ENCODE data around the gene BTG2.

- TF ChIP-seq CTCF (IDR thresholded peaks at IDR 0.05; ENCODE audit: low read length) (no peak), EZH2phosphoT487 (IDR thresholded peaks at IDR 0.05; ENCODE audit: low read length) (no peak), EZH2 (optimal IDR thresholded peaks at IDR 0.05; ENCODE audit: low read depth, low read length) (no peak)
These were observed 17.3 kb downstream of the BTG2 start for GRCh38 chr1:203322500-203323179.
